GM10248 (cell line): ENCODE measurements around the gene FGF23.

Experiments
- CTCF ChIA-PET: fragments of 300-600 bp; sonication (Branson Sonifier 250); formaldehyde crosslinking; extraction: SDS; loops from one replicate; lab custom pipeline; 2021; ENCODE audit warnings: antibody characterized with exemption; lab: Yijun Ruan, JAX
- POLR2A ChIA-PET: fragments of 350-650 bp; sonication (Branson Sonifier 250); formaldehyde crosslinking; extraction: SDS; loops from one replicate; lab custom pipeline; 2020; ENCODE audit warnings: antibody characterized with exemption; lab: Yijun Ruan, JAX
- DNase-seq: peaks from one replicate; pipeline ENCODE4 v3.0.0; 2012; ENCODE audit errors: extremely low spot score
- TF ChIP-seq, protein P1 (sequence below): IDR thresholded peaks from 2 replicates; pipeline ENCODE4 v1.5.1; 2012; ENCODE audit warnings: mild to moderate bottlenecking, low read depth; ENCODE audit errors: extremely low read depth, missing control alignments, control extremely low read depth

Gene FGF23

GRCh38 chr12:4330203-4330602, 49.3 kb downstream of the FGF23 start:
- no peak for DNase-seq
- POLR2A ChIA-PET = no interaction called here
- CTCF ChIA-PET = no interaction called here
- TF ChIP-seq, protein P1, sequence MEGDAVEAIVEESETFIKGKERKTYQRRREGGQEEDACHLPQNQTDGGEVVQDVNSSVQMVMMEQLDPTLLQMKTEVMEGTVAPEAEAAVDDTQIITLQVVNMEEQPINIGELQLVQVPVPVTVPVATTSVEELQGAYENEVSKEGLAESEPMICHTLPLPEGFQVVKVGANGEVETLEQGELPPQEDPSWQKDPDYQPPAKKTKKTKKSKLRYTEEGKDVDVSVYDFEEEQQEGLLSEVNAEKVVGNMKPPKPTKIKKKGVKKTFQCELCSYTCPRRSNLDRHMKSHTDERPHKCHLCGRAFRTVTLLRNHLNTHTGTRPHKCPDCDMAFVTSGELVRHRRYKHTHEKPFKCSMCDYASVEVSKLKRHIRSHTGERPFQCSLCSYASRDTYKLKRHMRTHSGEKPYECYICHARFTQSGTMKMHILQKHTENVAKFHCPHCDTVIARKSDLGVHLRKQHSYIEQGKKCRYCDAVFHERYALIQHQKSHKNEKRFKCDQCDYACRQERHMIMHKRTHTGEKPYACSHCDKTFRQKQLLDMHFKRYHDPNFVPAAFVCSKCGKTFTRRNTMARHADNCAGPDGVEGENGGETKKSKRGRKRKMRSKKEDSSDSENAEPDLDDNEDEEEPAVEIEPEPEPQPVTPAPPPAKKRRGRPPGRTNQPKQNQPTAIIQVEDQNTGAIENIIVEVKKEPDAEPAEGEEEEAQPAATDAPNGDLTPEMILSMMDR = no peak

DNA sequence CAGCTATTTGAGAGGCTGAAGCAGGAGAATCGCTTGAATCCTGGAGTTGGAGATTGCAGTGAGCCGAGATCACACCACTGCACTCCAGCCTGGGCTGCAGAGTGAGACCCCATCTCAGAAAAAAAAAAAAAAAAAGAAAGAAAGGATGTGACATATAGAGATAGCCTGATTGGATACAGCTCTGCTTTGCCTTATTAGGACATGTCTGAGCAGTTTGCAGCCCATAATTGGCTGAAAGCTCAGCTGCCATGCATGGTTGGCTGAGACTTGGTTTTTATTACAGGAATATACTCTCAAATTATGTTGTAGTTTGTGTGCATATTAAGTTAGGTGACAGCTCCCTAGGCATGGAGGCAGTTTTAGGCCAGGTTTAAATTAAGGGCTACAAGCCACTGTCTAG, 52.2 kb downstream of the FGF23 start:
- TF ChIP-seq, protein P1 = no peak
- DNase-seq = no peak
- POLR2A ChIA-PET = no interaction called here
- CTCF ChIA-PET = no interaction called here

- CTCF ChIA-PET = interaction anchor here (1.3 to 2.2 kb wide), 4 partner anchors 9 to 279 kb away, joined by 3 to 5 read pairs (median 4); no protein-coding TSS in a partner anchor
- TF ChIP-seq, protein P1 = no peak
- no peak for DNase-seq
- POLR2A ChIA-PET = no interaction called here
Observed at GRCh38 chr12:4325966-4326365, 53.5 kb downstream of the FGF23 start.

- ChIA-PET POLR2A (no interaction called here), CTCF (interaction anchor here (1.0 to 2.2 kb wide), 2 partner anchors 10 to 48 kb away, joined by 3 to 5 read pairs; no protein-coding TSS in a partner anchor)
- TF ChIP-seq, protein P1 = no peak
- DNase-seq = no peak
Observed at GRCh38 chr12:4324366-4324765, 55.1 kb downstream of the FGF23 start.

DNA sequence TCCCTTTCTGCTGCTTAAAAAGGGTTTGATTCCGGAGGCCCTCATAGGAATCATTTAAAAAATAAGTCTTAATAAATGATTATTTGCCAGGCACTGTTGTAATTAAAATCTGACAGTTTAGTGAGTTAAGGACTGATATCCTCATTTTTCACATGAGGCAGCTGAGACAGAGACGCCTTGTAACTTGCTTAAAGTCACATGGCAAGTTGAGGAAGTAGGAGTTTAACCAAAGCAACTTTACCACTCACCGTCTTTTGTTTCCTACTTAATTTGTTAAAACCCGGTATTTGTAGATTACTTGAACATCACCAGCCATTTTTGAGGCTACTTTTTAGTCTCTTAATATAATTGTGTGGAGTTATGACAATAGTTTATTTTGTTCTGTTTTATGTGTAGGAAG, 56.1 kb downstream of the FGF23 start:
- ChIA-PET POLR2A (no interaction called here), CTCF (no interaction called here)
- no peak for DNase-seq
- TF ChIP-seq, protein P1 = no peak

DNA sequence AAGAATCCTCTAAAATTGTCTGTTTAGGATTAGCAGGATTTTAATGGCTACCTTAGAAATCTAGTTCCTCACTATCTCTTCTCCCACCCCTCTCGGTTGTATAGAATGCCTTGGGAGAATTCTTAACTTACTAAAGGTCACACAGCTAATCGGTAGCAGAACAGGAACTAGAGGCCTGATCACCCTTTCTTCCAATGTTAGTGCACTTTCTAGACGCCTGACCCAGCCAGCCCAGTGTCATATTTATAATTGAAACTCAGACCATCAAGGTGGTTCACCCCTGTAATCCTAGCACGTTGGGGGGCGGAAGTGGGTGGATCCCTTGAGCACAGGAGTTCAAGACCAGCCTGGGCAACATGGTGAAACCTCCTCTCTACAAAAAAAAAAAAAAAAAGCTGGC, 56.8 kb downstream of the FGF23 start:
- ChIA-PET POLR2A (no interaction called here), CTCF (interaction anchor here (0.9 to 1.0 kb wide), 3 partner anchors 46 to 358 kb away, joined by 3 to 4 read pairs (median 4); no protein-coding TSS in a partner anchor)
- TF ChIP-seq, protein P1 = no peak
- no peak for DNase-seq
